Kidney epithelial cell (primary cell): ENCODE measurements around the gene ABCA13. TPM values are rescaled to one million over a fixed set of nuclear protein-coding genes. Genes with fewer than 3 reads are reported as not detected.

Source experiments
- DNase-seq: peaks from one replicate; pipeline ENCODE4 v3.0.0-alpha.2; 2010; ENCODE audit warnings: low read depth
- H3K27me3 ChIP-seq: 2 replicates; pipeline ENCODE4 v1.6.0; 2011; ENCODE audit warnings: low read length; ENCODE audit not compliant: control insufficient read depth, insufficient read depth
- H3K36me3 ChIP-seq: 2 replicates; pipeline ENCODE4 v1.5.1; 2011; ENCODE audit warnings: low read length; ENCODE audit not compliant: control insufficient read depth, insufficient read depth
- H3K4me3 ChIP-seq: 2 replicates; pipeline ENCODE4 v1.5.1; 2011; ENCODE audit warnings: low read depth, mild to moderate bottlenecking, control low read depth, low read length
- CTCF ChIP-seq: IDR thresholded peaks from 2 replicates; pipeline ENCODE4 v1.5.1; 2011; ENCODE audit warnings: mild to moderate bottlenecking, moderate library complexity, low read length, control low read depth, inconsistent platforms; ENCODE audit not compliant: insufficient read depth, poor library complexity, severe bottlenecking
- total RNA-seq: library from RNA; depleted of rRNA; stranded (reverse); fragments of >200 nt; gene quantifications from 2 replicates; pipeline ENCODE4 v1.2.3, GENCODE V29; 2015

ABCA13 gene
- total RNA-seq, 1 donor from 2014 or later = 0.71 TPM

- H3K36me3 ChIP-seq = no peaks in the 10 kb centered on the region
- no peak for DNase-seq
- H3K27me3 ChIP-seq = no peaks in the 10 kb centered on the region
- TF ChIP-seq CTCF = no peak
- H3K4me3 ChIP-seq = no peak overlapping the region
Observed at GRCh38 chr7:48522692-48523091, 351.4 kb downstream of the ABCA13 start.

- TF ChIP-seq CTCF = no peak
- Histone ChIP-seq H3K27me3 (no peaks in the 10 kb centered on the region), H3K4me3 (no peak overlapping the region), H3K36me3 (no peaks in the 10 kb centered on the region)
- DNase-seq = no peak
Observed at GRCh38 chr7:48525736-48526732, 354.8 kb downstream of the ABCA13 start.

- Histone ChIP-seq H3K4me3 (no peak overlapping the region), H3K36me3 (no peaks in the 10 kb centered on the region), H3K27me3 (no peaks in the 10 kb centered on the region)
- no peak for TF ChIP-seq CTCF
- DNase-seq = no peak
Observed at GRCh38 chr7:48528646-48529045, 357.4 kb downstream of the ABCA13 start.

GRCh38 chr7:48537561-48537960 lies 366.3 kb downstream of the ABCA13 start:
- peak; percentile 16 for DNase-seq

GRCh38 chr7:48540746-48541145 lies 369.5 kb downstream of the ABCA13 start:
- Histone ChIP-seq H3K36me3 (no peaks in the 10 kb centered on the region), H3K4me3 (no peak overlapping the region), H3K27me3 (no peaks in the 10 kb centered on the region)
- no peak for DNase-seq
- no peak for TF ChIP-seq CTCF

More at GRCh38 chr7:48537561-48537960, 366.3 kb downstream of the ABCA13 start:
- Histone ChIP-seq H3K36me3 (no peaks in the 10 kb centered on the region), H3K27me3 (no peaks in the 10 kb centered on the region), H3K4me3 (no peak overlapping the region)
- TF ChIP-seq CTCF = no peak
